GM12878 (cell line): ENCODE data around the gene OPTC. TPM values are rescaled to one million over a fixed set of nuclear protein-coding genes. Genes with fewer than 3 reads are reported as not detected.

ENCODE experiments used
- ATAC-seq: fragments of 200-7000 bp; cut with Tn5 transposase; 3 replicates; pipeline ENCODE4 v1.9.1; 2020; ENCODE audit warnings: mild to moderate bottlenecking, moderate library complexity
- BruUV-seq: library from RNA; stranded (reverse); fragments of 400-500 nt; replicated peaks from 2 replicates; lab custom pipeline; 2021; lab: Mats Ljungman, UMichigan
- CTCF ChIA-PET: fragments of 300-600 bp; sonication (Branson Sonifier 250); formaldehyde crosslinking; extraction: SDS; loops from one replicate; lab custom pipeline; 2021; ENCODE audit warnings: inconsistent platforms; lab: Yijun Ruan, JAX
- POLR2A ChIA-PET: fragments of 350-600 bp; formaldehyde crosslinking; extraction: SDS; loops from one replicate; lab custom pipeline; 2021; ENCODE audit warnings: inconsistent platforms; lab: Charles Lee
- RAD21 ChIA-PET: fragments of 300-600 bp; sonication (Branson Sonifier 250); formaldehyde crosslinking; loops from one replicate; lab custom pipeline; 2023; ENCODE audit warnings: antibody characterized with exemption; ENCODE audit not compliant: unreplicated experiment; lab: Charles Lee
- SMC1A ChIA-PET: fragments of 300-600 bp; sonication (Branson Sonifier 250); formaldehyde crosslinking; loops from one replicate; lab custom pipeline; 2023; ENCODE audit not compliant: unreplicated experiment, uncharacterized antibody; lab: Charles Lee
- DNase-seq: peaks from one replicate; pipeline ENCODE4 v3.0.0-alpha.2; 2011; ENCODE audit warnings: low read depth, low spot score
- FAIRE-seq: peaks from 3 replicates; lab custom pipeline; 2011; peaks lifted over from hg19 to GRCh38; lab: Jason Lieb, UNC
- H2AFZ ChIP-seq: 2 replicates; pipeline ENCODE4 v1.6.0; 2011; ENCODE audit warnings: low read depth, low read length, control low read depth; ENCODE audit not compliant: control insufficient read depth
- H3K27ac ChIP-seq: 2 replicates; pipeline ENCODE4 v1.5.1; 2011; ENCODE audit warnings: control low read depth; ENCODE audit not compliant: control insufficient read depth, insufficient read depth
- H3K27me3 ChIP-seq, 2 experiments: replicated peaks in 1 of 2; 2 replicates each; pipeline versions ENCODE4 v1.6.0 to v1.6.1; 2011; ENCODE audit warnings: low read length in 1 of 2; ENCODE audit not compliant: control insufficient read depth in 2 of 2, insufficient read depth in 2 of 2
- H3K36me3 ChIP-seq, 2 experiments: 2 replicates each; pipeline ENCODE4 v1.5.1; 2011; ENCODE audit warnings: low read length in 1 of 2; ENCODE audit not compliant: control insufficient read depth in 2 of 2, insufficient read depth in 2 of 2
- H3K4me1 ChIP-seq: 2 replicates; pipeline ENCODE4 v1.6.1; 2011; ENCODE audit warnings: mild to moderate bottlenecking, low read length, moderate library complexity, mixed read lengths; ENCODE audit not compliant: control insufficient read depth, insufficient read depth
- H3K4me2 ChIP-seq: 2 replicates; pipeline ENCODE4 v1.6.0; 2011; ENCODE audit warnings: control low read depth; ENCODE audit not compliant: control insufficient read depth, insufficient read depth
- H3K4me3 ChIP-seq: fragments of 200-600 bp; sonication (generic); 2 replicates; pipeline ENCODE4 v1.5.1; 2016
- H3K79me2 ChIP-seq: 2 replicates; pipeline ENCODE4 v1.6.0; 2011; ENCODE audit warnings: low read length; ENCODE audit not compliant: control insufficient read depth, insufficient read depth
- H3K9ac ChIP-seq: 2 replicates; pipeline ENCODE4 v1.8.0; 2011; ENCODE audit warnings: low read length, control low read depth, mixed read lengths; ENCODE audit not compliant: control insufficient read depth, insufficient read depth
- H3K9me3 ChIP-seq: replicated peaks from 3 replicates; pipeline ENCODE4 v1.5.1; 2011; ENCODE audit warnings: mild to moderate bottlenecking, low read length; ENCODE audit not compliant: control insufficient read depth, insufficient read depth
- H4K20me1 ChIP-seq: 2 replicates; pipeline ENCODE4 v1.6.0; 2011; ENCODE audit not compliant: control insufficient read depth, insufficient read depth
- CBX3 ChIP-seq: fragments of 200-600 bp; sonication (generic); IDR thresholded peaks from 2 replicates; pipeline ENCODE4 v1.6.1; 2016; ENCODE audit warnings: low read depth, borderline replicate concordance
- E4F1 ChIP-seq: fragments of 450-650 bp; IDR thresholded peaks from 2 replicates; pipeline ENCODE4 v1.6.1; 2018; ENCODE audit warnings: borderline replicate concordance, mild to moderate bottlenecking; ENCODE audit not compliant: partially characterized antibody
- ESRRA ChIP-seq: IDR thresholded peaks from 2 replicates; pipeline ENCODE4 v1.6.1; 2012; ENCODE audit warnings: mild to moderate bottlenecking, low read length, improper control_type of control experiment
- JUND ChIP-seq: IDR thresholded peaks from 2 replicates; pipeline ENCODE4 v1.6.1; 2012; ENCODE audit warnings: low read depth, mild to moderate bottlenecking, low read length, improper control_type of control experiment, moderate library complexity
- PBX3 ChIP-seq: IDR thresholded peaks from 2 replicates; pipeline ENCODE4 v1.6.1; 2011; ENCODE audit warnings: mild to moderate bottlenecking, low read depth, low read length, moderate library complexity; ENCODE audit not compliant: insufficient replicate concordance
- SUPT20H ChIP-seq: IDR thresholded peaks from 2 replicates; pipeline ENCODE4 v1.6.1; 2011; ENCODE audit warnings: low read depth, mild to moderate bottlenecking, low read length, moderate library complexity, borderline replicate concordance; ENCODE audit not compliant: control insufficient read depth
- ZNF207 ChIP-seq: fragments of 450-650 bp; IDR thresholded peaks from 2 replicates; pipeline ENCODE4 v1.6.1; 2014; ENCODE audit warnings: antibody characterized with exemption, mild to moderate bottlenecking, borderline replicate concordance
- WGBS: methylation state at CpG from one replicate; pipeline ENCODE4 v1.1.6; 2016; ENCODE audit warnings: low lambda C conversion rate; ENCODE audit not compliant: insufficient replicate concordance, insufficient coverage; ENCODE audit errors: missing lambda C conversion rate; 5-methylcytosine and 5-hydroxymethylcytosine counted together
- in situ Hi-C: fragments of 300-500 bp; cut with MboI; formaldehyde crosslinking; loops from 9 replicates; pipeline ENCODE4 v1.14.3; 2018; ENCODE audit warnings: mixed read lengths
- intact Hi-C: fragments of 100-400 bp; cut with micrococcal nuclease; formaldehyde crosslinking; loops from one replicate; pipeline ENCODE4 v1.14.2; 2022; ENCODE audit not compliant: unreplicated experiment
- polyA plus RNA-seq, 11 experiments: library from polyadenylated mRNA; depleted of rRNA in 4 of 11; unstranded in 6 of 11; stranded (reverse) in 5 of 11; fragments of >200 nt; fragmentation: Nextera tagmentation in 4 of 11; fragmentation: Illumina TruSeq in 1 of 11; extraction: Ambion mirVana in 4 of 11; extraction: Trizol in 1 of 11; gene quantifications; 1 replicate in 1 of 11; 2 replicates in 10 of 11; pipeline versions ENCODE4 v1.2.1 to v1.2.3, GENCODE V29; 2011 to 2016; ENCODE audit warnings: inconsistent platforms in 2 of 11, missing spikeins in 2 of 11, low read depth in 1 of 11
- total RNA-seq, 4 experiments: library from RNA; depleted of rRNA in 3 of 4; stranded (reverse); fragments of >200 nt in 3 of 4; fragmentation: Illumina TruSeq in 1 of 4; extraction: Trizol in 1 of 4; gene quantifications; 2 replicates each; pipeline versions ENCODE4 v1.2.1 to v1.2.3, GENCODE V29; 2013 to 2021

Gene OPTC
- total and polyA plus RNA-seq, 10 of the 15 experiments (the other 5 are each of a cell fraction or from before 2014, with no cell fraction given) = not detected

GRCh38 chr1:203534012-203534411 is 40.1 kb downstream of the OPTC start (continued):
- no peak for TF ChIP-seq PBX3

GRCh38 chr1:203534526-203534925 is 40.6 kb downstream of the OPTC start:
- no peak overlapping the region for H2AFZ ChIP-seq

More at GRCh38 chr1:203534526-203534925, 40.6 kb downstream of the OPTC start:
- TF ChIP-seq JUND (no peak), ESRRA (no peak), ZNF207 (no peak), SUPT20H (no peak), CBX3 (no peak), E4F1 (no peak)
- H3K4me1 ChIP-seq = no peaks in the 10 kb centered on the region
- DNase-seq (no peak), ATAC-seq (no peak), FAIRE-seq (no peak)
- no peak overlapping the region for H3K4me2 ChIP-seq
- SMC1A ChIA-PET = no interaction called here
- CTCF ChIA-PET = no interaction called here
- in situ Hi-C loops (no loop called here), intact Hi-C loops (no loop called here)
- POLR2A ChIA-PET = no interaction called here
- RAD21 ChIA-PET = no interaction called here
- no TSS peak for BruUV-seq
- H3K27me3 ChIP-seq = peaks cover 2 to 3% of the 10 kb centered on the region in 2 experiments; a peak in 3 of 4 replicates
- H3K79me2 ChIP-seq = no peaks in the 10 kb centered on the region
- H3K4me3 ChIP-seq = no peak overlapping the region
- no peaks in the 10 kb centered on the region for H4K20me1 ChIP-seq
- no peak overlapping the region for H3K27ac ChIP-seq
- no peaks in the 10 kb centered on the region for H3K9me3 ChIP-seq
- 28% methylated on average over 3 of the region's 3 CpGs for WGBS
- no peaks in the 10 kb centered on the region for H3K36me3 ChIP-seq
- no peak overlapping the region for H3K9ac ChIP-seq
